HepG2 (cell line): ENCODE data around the gene CKS2. TPM values are rescaled to one million over a fixed set of nuclear protein-coding genes. Genes with fewer than 3 reads are reported as not detected.

Experiments used
- ARNTL ChIP-seq: sonication (generic); formaldehyde crosslinking; IDR thresholded peaks from 2 replicates; pipeline ENCODE4 v1.4.0; 2020; ENCODE audit warnings: mild to moderate bottlenecking, missing genetic modification reagents
- ATAD3A ChIP-seq: sonication (generic); formaldehyde crosslinking; IDR thresholded peaks from 2 replicates; pipeline ENCODE4 v1.4.0; 2020; ENCODE audit warnings: missing genetic modification reagents
- CCAR2 ChIP-seq: fragments of 200-400 bp; formaldehyde crosslinking; optimal IDR thresholded peaks from 2 replicates; pipeline ENCODE3; 2018; ENCODE audit warnings: low read depth, mild to moderate bottlenecking, low read length, moderate library complexity
- HES4 ChIP-seq: sonication (generic); formaldehyde crosslinking; IDR thresholded peaks from 2 replicates; pipeline ENCODE4 v1.9.0; 2021; ENCODE audit warnings: mild to moderate bottlenecking, missing genetic modification reagents, borderline replicate concordance
- MZF1 ChIP-seq: sonication (generic); formaldehyde crosslinking; IDR thresholded peaks from 2 replicates; pipeline ENCODE4 v1.8.1; 2023; ENCODE audit warnings: mild to moderate bottlenecking, missing genetic modification reagents, borderline replicate concordance
- PPARG ChIP-seq: conservative IDR thresholded peaks from 2 replicates; pipeline ENCODE4 v1.6.1; 2016; ENCODE audit warnings: missing biosample characterization, missing genetic modification reagents
- RFX5 ChIP-seq: IDR thresholded peaks from 2 replicates; pipeline ENCODE4 v1.6.1; 2011; ENCODE audit warnings: low read depth, low read length, improper control_type of control experiment
- RXRB ChIP-seq: IDR thresholded peaks from 2 replicates; pipeline ENCODE4 v1.6.1; 2016; ENCODE audit warnings: borderline replicate concordance, missing genetic modification reagents, missing compliant biosample characterization
- SNAPC4 ChIP-seq: sonication (generic); formaldehyde crosslinking; IDR thresholded peaks from 2 replicates; pipeline ENCODE4 v1.4.0; 2020; ENCODE audit warnings: mild to moderate bottlenecking, missing genetic modification reagents
- SNRNP70 ChIP-seq: fragments of 200-400 bp; formaldehyde crosslinking; IDR thresholded peaks from 2 replicates; pipeline ENCODE4 v1.6.1; 2017; ENCODE audit warnings: mild to moderate bottlenecking, low read depth, low read length, moderate library complexity
- TAF1 ChIP-seq: sonication (generic); formaldehyde crosslinking; IDR thresholded peaks from 2 replicates; pipeline ENCODE4 v1.4.0; 2020; ENCODE audit warnings: missing genetic modification reagents
- TBX3 ChIP-seq: fragments of 450-650 bp; IDR thresholded peaks from 2 replicates; pipeline ENCODE4 v1.6.1; 2017; ENCODE audit warnings: antibody characterized with exemption, mild to moderate bottlenecking, inconsistent platforms, borderline replicate concordance
- UBTF ChIP-seq: sonication (generic); formaldehyde crosslinking; IDR thresholded peaks from 2 replicates; pipeline ENCODE4 v1.4.0; 2020; ENCODE audit warnings: mild to moderate bottlenecking, missing genetic modification reagents
- ZFP90 ChIP-seq: sonication (generic); formaldehyde crosslinking; IDR thresholded peaks from 2 replicates; pipeline ENCODE4 v1.8.0; 2022; ENCODE audit warnings: missing genetic modification reagents, mild to moderate bottlenecking, inconsistent platforms, borderline replicate concordance
- ZNF280D ChIP-seq: sonication (generic); formaldehyde crosslinking; IDR thresholded peaks from 2 replicates; pipeline ENCODE4 v1.5.1; 2020; ENCODE audit warnings: mild to moderate bottlenecking, missing genetic modification reagents
- ZNF597 ChIP-seq: sonication (generic); formaldehyde crosslinking; IDR thresholded peaks from 2 replicates; pipeline ENCODE4 v1.5.0; 2020; ENCODE audit warnings: missing genetic modification reagents
- ZNF7 ChIP-seq: IDR thresholded peaks from 2 replicates; pipeline ENCODE4 v1.6.1; 2016; ENCODE audit warnings: missing biosample characterization, missing genetic modification reagents
- polyA plus RNA-seq, 8 experiments: library from polyadenylated mRNA; depleted of rRNA in 3 of 8; stranded (reverse) in 7 of 8; unstranded in 1 of 8; fragments of >200 nt; fragmentation: Illumina TruSeq in 4 of 8; extraction: Trizol in 4 of 8; gene quantifications; 2 replicates each; pipeline versions ENCODE4 v1.2.1 to v1.2.3, GENCODE V29; 2011 to 2016; ENCODE audit warnings: low read depth in 4 of 8, missing spikeins in 1 of 8, mixed read lengths in 1 of 8; ENCODE audit not compliant: insufficient read depth in 1 of 8
- total RNA-seq, 5 experiments: library from RNA; depleted of rRNA; stranded (reverse); fragments of >200 nt; fragmentation: Illumina TruSeq; extraction: Trizol; gene quantifications; 2 replicates each; pipeline ENCODE4 v1.2.3, GENCODE V29; 2016; ENCODE audit warnings: low read depth in 1 of 5

Gene CKS2
- total and polyA plus RNA-seq, 2 of the 13 experiments (the other 11 are each of a cell fraction or from before 2014, with no cell fraction given) = 251 to 317 TPM

- peak; percentile 79; the same call in 1 of the 2 replicates for TF ChIP-seq TBX3
- no peak for TF ChIP-seq RFX5
- TF ChIP-seq MZF1 = no peak
- TF ChIP-seq PPARG = peak; percentile 96
- no peak for TF ChIP-seq ZFP90 (CRISPR knock-in tag)
- no peak for TF ChIP-seq SNRNP70
- peak; percentile 91 for TF ChIP-seq RXRB (CRISPR knock-in tag)
- TF ChIP-seq UBTF (CRISPR knock-in tag) = peak; percentile 41; the same call in 1 of the 2 replicates
- 0 out of 2 replicates have a peak, but pooled peaks have one; percentile 34 for TF ChIP-seq ZNF280D (CRISPR knock-in tag)
- TF ChIP-seq TAF1 (CRISPR knock-in tag) = no peak
- no peak for TF ChIP-seq ZNF7 (CRISPR knock-in tag)
- TF ChIP-seq SNAPC4 = no peak
- peak; percentile 95 for TF ChIP-seq ARNTL
- TF ChIP-seq CCAR2 = no peak
- no peak for TF ChIP-seq HES4 (CRISPR knock-in tag)
- no peak for TF ChIP-seq ATAD3A (CRISPR knock-in tag)
- TF ChIP-seq ZNF597 (CRISPR knock-in tag) = no peak
Measured at GRCh38 chr9:89357331-89358197, 46.6 kb downstream of the CKS2 start (continued).
